Smooth muscle cell (in vitro differentiated cells): Measurements from ENCODE around the gene ACTRT1. TPM values are rescaled to one million over a fixed set of nuclear protein-coding genes. Genes with fewer than 3 reads are reported as not detected.

Experiments
- DNase-seq: peaks from one replicate; lab custom pipeline; 2025; ENCODE audit not compliant: unreplicated experiment; lab: John Stamatoyannopoulos, UW
- H2AFZ ChIP-seq: fragments of 200-600 bp; sonication (generic); 2 replicates; pipeline ENCODE4 v1.6.0; 2016; ENCODE audit warnings: antibody characterized with exemption, low read depth, mild to moderate bottlenecking
- H3F3A ChIP-seq: fragments of 200-600 bp; sonication (generic); 2 replicates; pipeline ENCODE4 v1.6.0; 2017; ENCODE audit warnings: antibody characterized with exemption, low read depth
- H3K27ac ChIP-seq: fragments of 200-600 bp; sonication (generic); 2 replicates; pipeline ENCODE4 v1.5.1; 2016; ENCODE audit warnings: low read depth, mild to moderate bottlenecking
- H3K27me3 ChIP-seq: fragments of 200-600 bp; sonication (generic); 2 replicates; pipeline ENCODE4 v1.6.1; 2016; ENCODE audit warnings: low read depth, mild to moderate bottlenecking
- H3K36me3 ChIP-seq: fragments of 200-600 bp; sonication (generic); 2 replicates; pipeline ENCODE4 v1.5.1; 2016; ENCODE audit warnings: low read depth
- H3K4me1 ChIP-seq: fragments of 200-600 bp; sonication (generic); 2 replicates; pipeline ENCODE4 v1.5.1; 2016; ENCODE audit warnings: low read depth
- H3K4me2 ChIP-seq: fragments of 200-600 bp; sonication (generic); 2 replicates; pipeline ENCODE4 v1.6.0; 2016; ENCODE audit warnings: mild to moderate bottlenecking
- H3K4me3 ChIP-seq: fragments of 200-600 bp; sonication (generic); 2 replicates; pipeline ENCODE4 v1.5.1; 2016; ENCODE audit warnings: mild to moderate bottlenecking
- H3K79me2 ChIP-seq: fragments of 200-600 bp; sonication (generic); 2 replicates; pipeline ENCODE4 v1.6.0; 2016; ENCODE audit warnings: low read depth, mild to moderate bottlenecking
- H3K9ac ChIP-seq: fragments of 200-600 bp; sonication (generic); 2 replicates; pipeline ENCODE4 v1.6.0; 2016; ENCODE audit warnings: low read depth
- H3K9me3 ChIP-seq: fragments of 200-600 bp; sonication (generic); replicated peaks from 2 replicates; pipeline ENCODE4 v1.5.1; 2016; ENCODE audit warnings: low read depth
- H4K20me1 ChIP-seq: fragments of 200-600 bp; sonication (generic); 2 replicates; pipeline ENCODE4 v1.6.0; 2016; ENCODE audit warnings: low read depth
- WGBS: methylation state at CpG from one replicate; pipeline ENCODE4 v1.1.7; 2016; ENCODE audit warnings: low lambda C conversion rate; 5-methylcytosine and 5-hydroxymethylcytosine counted together
- polyA plus RNA-seq: library from polyadenylated mRNA; unstranded; fragments of >200 nt; fragmentation: Nextera tagmentation; extraction: Ambion mirVana; gene quantifications from 2 replicates; pipeline ENCODE4 v1.2.1, GENCODE V29; 2016
- total RNA-seq: library from RNA; depleted of rRNA; stranded (reverse); fragments of >200 nt; gene quantifications from 2 replicates; pipeline ENCODE4 v1.2.3, GENCODE V29; 2014
- TF ChIP-seq, protein P1 (sequence below): fragments of 200-600 bp; sonication (generic); IDR thresholded peaks from 2 replicates; pipeline ENCODE4 v1.5.1; 2017; ENCODE audit warnings: borderline replicate concordance, mild to moderate bottlenecking, antibody characterized with exemption; ENCODE audit not compliant: insufficient read depth, poor library complexity, severe bottlenecking

ACTRT1 gene
- total RNA-seq (not detected in 2 replicates), polyA plus RNA-seq (not detected in 2 replicates)

DNA sequence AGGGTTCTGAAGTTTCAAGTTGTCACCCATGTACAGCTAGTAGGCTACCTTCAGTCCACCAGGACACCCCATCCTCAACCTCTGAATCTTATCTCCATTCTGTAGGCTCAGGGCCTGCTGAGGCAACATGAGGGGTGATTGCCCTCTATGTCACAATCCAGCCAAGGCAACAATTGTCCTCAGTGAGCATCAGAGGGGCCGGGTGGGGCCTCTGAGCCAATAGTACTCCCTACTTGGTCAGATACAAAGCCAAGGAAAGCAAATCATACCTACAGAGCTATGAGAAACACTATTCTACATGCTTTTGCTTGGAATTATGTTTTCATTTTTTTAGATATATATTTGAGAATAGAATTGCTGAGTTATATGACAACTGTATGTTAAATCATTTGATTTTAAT, at the start of gene ACTRT1:
Gene ACTRT1, minus strand, starts transcription at position 101 of the 400 bp plus-strand sequence. CDS start 197 bp downstream, outside the sequence.
- H3F3A ChIP-seq, result no peaks in the 10 kb centered on the region
- no peak within 1 kb of the TSS for H3K9ac ChIP-seq
- no peaks in the 10 kb centered on the region for H3K4me1 ChIP-seq
- no peak within 1 kb of the TSS for H3K27ac ChIP-seq
- no peak within 1 kb of the TSS for H3K4me3 ChIP-seq
- H3K9me3 ChIP-seq, result no peaks in the 10 kb centered on the region
- no peak within 1 kb of the TSS for H2AFZ ChIP-seq
- no peaks in the 10 kb centered on the region for H3K79me2 ChIP-seq
- no peak for DNase-seq
- 65% methylated on average over 1 of the region's 1 CpG for WGBS
- no peak within 1 kb of the TSS for H3K4me2 ChIP-seq
- H3K36me3 ChIP-seq, result no peaks in the 10 kb centered on the region
- no peaks in the 10 kb centered on the region for H3K27me3 ChIP-seq
- no peaks in the 10 kb centered on the region for H4K20me1 ChIP-seq
- TF ChIP-seq, protein P1, sequence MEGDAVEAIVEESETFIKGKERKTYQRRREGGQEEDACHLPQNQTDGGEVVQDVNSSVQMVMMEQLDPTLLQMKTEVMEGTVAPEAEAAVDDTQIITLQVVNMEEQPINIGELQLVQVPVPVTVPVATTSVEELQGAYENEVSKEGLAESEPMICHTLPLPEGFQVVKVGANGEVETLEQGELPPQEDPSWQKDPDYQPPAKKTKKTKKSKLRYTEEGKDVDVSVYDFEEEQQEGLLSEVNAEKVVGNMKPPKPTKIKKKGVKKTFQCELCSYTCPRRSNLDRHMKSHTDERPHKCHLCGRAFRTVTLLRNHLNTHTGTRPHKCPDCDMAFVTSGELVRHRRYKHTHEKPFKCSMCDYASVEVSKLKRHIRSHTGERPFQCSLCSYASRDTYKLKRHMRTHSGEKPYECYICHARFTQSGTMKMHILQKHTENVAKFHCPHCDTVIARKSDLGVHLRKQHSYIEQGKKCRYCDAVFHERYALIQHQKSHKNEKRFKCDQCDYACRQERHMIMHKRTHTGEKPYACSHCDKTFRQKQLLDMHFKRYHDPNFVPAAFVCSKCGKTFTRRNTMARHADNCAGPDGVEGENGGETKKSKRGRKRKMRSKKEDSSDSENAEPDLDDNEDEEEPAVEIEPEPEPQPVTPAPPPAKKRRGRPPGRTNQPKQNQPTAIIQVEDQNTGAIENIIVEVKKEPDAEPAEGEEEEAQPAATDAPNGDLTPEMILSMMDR, result no peak

DNA sequence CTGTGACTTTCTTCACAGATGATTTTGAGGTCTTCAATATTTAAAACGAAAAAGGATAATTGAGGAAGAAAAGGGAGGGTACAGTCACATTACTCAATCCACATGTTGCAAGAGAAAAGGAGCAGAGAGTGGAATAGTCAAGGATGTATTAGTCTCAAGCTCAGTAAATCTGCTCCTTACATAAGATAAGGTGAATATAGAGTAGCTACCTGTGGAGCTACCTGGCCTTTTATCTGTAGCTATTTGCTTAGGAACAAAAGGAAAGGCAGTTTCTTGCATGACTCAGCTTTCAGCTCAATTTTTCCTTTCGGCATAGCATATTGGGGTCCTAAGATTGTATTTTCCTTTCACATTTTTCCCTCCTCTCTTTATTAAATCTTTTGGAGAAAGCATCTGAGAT, 26.3 kb upstream of the ACTRT1 start:
- no peaks in the 10 kb centered on the region for H3K9me3 ChIP-seq
- no peaks in the 10 kb centered on the region for H3K36me3 ChIP-seq
- no peak overlapping the region for H2AFZ ChIP-seq
- TF ChIP-seq, protein P1, result no peak
- H3K9ac ChIP-seq, result no peak overlapping the region
- no peak overlapping the region for H3K4me2 ChIP-seq
- H3K79me2 ChIP-seq, result no peaks in the 10 kb centered on the region
- WGBS, result 50% methylated on average over 2 of the region's 2 CpGs
- no peaks in the 10 kb centered on the region for H4K20me1 ChIP-seq
- no peak overlapping the region for H3K27ac ChIP-seq
- DNase-seq, result no peak
- no peaks in the 10 kb centered on the region for H3F3A ChIP-seq
- no peak overlapping the region for H3K4me3 ChIP-seq
- no peaks in the 10 kb centered on the region for H3K4me1 ChIP-seq
- no peaks in the 10 kb centered on the region for H3K27me3 ChIP-seq

DNA sequence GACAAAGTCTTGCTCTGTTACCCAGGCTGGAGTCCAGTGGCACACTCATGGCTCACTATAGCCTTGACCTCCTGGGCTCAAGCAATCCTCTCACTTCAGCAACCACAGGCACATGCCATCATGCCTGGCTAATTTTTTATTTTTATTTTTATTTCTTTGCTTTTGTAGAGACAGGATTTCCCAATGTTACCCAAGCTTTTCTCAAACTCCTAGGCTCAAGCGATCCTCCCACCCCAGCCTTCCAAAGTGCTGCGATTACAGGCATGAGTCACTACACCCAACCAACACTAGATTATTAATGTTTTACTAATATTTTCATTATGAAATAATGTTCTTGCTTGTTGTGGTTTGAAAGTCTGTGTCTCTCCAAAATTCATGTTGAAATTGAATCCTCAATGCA, 5.2 kb upstream of the ACTRT1 start:
- Histone ChIP-seq H3K9ac (no peak overlapping the region), H3K27ac (no peak overlapping the region), H3K9me3 (no peaks in the 10 kb centered on the region), H3K79me2 (no peaks in the 10 kb centered on the region), H3K4me2 (no peak overlapping the region), H3K27me3 (no peaks in the 10 kb centered on the region), H3K4me1 (no peaks in the 10 kb centered on the region), H3F3A (no peaks in the 10 kb centered on the region), H3K36me3 (no peaks in the 10 kb centered on the region), H2AFZ (no peak overlapping the region), H3K4me3 (no peak overlapping the region), H4K20me1 (no peaks in the 10 kb centered on the region)
- TF ChIP-seq, protein P1, result no peak
- WGBS, result 82% methylated on average over 2 of the region's 2 CpGs
- DNase-seq, result no peak

DNA sequence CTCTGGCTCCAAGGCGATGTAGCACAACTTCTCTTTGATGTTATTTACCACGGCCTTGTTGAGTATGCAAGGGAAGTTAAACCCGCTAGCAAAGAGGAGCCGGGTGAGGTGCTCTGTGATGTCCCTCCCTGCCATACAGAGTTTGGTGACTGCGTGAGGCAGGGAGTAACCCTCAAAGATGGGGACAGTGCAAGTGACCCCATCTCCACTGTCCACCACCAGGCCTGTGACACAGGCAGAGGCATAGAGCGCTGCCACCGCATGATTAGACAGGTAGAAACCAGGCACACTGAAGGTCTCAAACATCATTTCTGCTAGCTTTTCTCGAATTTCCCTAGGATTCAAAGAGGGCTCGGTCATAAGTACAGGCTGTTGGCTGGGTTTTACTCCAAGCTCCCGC, 677 bp downstream of the ACTRT1 start:
- Histone ChIP-seq H3K79me2 (no peaks in the 10 kb centered on the region), H3K4me1 (no peaks in the 10 kb centered on the region), H3K9ac (no peak overlapping the region), H3F3A (no peaks in the 10 kb centered on the region), H3K4me2 (no peak overlapping the region), H3K9me3 (no peaks in the 10 kb centered on the region), H3K4me3 (no peak overlapping the region), H3K36me3 (no peaks in the 10 kb centered on the region), H4K20me1 (no peaks in the 10 kb centered on the region), H3K27ac (no peak overlapping the region), H3K27me3 (no peaks in the 10 kb centered on the region), H2AFZ (no peak overlapping the region)
- 82% methylated on average over 10 of the region's 10 CpGs for WGBS
- TF ChIP-seq, protein P1, result no peak
- no peak for DNase-seq
